Right forelimb (tissue), 1 donor: ENCODE data around the gene ANKRD40CL.

Source experiments
- DNase-seq: peaks from one replicate; pipeline ENCODE4 v3.0.0-alpha.2; 2018

Gene ANKRD40CL

DNA sequence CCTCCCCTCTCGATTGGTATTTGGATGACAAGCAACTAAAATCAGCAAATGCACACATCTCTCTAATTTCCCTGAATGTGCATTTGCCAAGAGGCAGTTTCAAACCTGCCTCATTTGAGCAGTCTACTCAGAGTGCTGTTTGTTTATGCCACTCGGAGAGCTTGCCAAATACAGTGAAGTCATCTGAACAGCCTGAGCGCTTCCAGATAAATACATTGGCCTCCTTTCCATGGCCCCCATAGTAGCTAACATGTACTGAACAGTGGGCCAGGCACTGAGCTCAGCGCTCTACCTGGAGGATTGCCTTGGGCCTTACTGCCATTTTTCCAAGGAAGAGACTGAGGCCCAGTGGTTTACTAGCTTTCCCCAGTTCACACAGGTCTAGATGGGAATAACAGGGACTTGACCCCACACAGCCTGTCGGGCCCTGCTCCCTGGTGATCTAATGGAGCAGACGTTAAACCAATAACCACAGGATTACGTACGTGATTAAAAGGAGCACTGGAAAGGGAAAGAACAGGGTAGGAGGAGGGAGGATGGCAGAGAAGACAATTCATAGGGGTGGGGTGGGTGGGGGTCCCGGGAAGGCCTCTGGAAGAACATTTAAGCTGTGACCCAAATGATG is 18.7 kb upstream of the ANKRD40CL start:
- no peak for DNase-seq

DNA sequence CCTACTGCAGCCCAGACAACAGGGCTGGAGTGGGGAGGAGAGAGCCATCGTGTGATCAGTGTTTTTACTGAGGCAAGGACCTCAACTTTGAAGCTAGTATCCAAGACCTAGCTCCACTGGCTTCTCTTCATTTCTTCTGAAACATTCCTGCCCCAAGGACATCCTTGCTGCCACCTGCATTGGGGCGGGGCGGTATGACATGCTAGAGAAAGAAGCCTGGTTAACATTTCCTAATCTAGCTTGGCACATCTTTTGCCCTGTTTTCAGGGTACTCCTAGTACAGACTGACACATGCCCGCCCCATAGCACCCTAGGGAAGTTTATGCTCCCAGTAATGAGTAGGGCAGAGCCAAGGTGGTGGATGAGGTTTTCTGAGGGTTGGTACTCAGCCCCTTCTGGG is 17.8 kb upstream of the ANKRD40CL start:
- no peak for DNase-seq

DNA sequence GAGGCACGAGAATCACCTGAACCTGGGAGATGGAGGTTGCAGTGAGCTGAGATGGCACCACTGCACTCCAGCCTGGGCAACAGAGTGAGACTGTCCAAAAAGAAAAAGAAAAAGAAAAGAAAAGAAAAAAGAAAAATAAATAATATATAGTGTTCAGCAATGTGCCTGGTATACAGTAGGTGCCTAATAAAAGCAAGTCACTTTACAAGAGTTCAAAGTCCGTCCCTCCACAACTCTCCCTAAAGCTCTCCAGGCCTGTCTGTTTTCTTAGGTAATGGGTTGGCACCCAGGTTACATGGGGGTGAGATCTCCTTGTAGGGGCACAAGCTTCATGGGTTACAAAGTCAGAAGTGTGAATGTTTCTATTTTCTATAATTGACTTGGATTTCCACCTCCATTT is 16.6 kb upstream of the ANKRD40CL start:
- no peak for DNase-seq

DNA sequence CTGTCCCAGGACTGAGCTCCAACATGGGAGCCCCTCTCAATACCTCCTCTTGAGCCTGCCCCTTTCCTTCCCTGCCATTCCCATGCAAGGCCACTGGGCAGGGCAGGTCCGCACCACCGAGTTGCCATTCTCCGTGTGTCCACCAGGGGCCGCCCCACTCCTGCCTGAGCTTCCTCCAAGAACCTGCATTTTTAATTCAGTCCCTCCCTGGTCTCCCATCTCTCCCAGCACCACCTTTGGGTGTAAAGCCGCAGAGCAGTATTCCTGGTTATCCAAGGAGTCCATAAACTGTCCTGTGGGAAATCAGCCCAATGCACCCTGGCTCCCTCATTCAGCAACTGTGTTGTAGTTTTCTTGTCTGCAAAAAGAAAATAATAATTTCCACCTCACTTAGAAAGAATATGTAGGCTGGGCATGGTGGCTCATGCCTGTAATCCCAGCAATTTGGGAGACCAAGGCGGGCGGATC is 15.9 kb upstream of the ANKRD40CL start:
- DNase-seq, result peak; percentile 94

DNA sequence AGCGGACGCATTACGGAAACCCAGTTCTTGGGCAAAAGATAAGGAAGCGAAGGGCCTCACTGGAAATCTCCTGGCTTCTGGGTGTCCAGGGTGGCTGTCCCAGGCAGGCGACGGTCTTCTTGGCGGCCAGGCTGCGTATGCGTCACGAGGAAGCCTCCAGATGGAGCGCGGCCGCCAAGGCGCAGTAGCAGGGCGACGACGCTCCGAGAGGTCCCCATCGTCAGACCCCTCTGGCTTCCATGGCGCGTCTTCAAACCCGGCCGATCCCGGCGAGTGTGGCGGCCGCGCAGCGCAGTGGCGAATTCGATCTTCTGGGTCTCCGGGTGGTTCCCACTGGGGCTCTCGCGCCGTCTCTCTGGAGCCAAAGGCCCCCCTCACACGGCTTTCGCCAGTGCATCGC is 13.8 kb upstream of the ANKRD40CL start:
- DNase-seq, result no peak

DNA sequence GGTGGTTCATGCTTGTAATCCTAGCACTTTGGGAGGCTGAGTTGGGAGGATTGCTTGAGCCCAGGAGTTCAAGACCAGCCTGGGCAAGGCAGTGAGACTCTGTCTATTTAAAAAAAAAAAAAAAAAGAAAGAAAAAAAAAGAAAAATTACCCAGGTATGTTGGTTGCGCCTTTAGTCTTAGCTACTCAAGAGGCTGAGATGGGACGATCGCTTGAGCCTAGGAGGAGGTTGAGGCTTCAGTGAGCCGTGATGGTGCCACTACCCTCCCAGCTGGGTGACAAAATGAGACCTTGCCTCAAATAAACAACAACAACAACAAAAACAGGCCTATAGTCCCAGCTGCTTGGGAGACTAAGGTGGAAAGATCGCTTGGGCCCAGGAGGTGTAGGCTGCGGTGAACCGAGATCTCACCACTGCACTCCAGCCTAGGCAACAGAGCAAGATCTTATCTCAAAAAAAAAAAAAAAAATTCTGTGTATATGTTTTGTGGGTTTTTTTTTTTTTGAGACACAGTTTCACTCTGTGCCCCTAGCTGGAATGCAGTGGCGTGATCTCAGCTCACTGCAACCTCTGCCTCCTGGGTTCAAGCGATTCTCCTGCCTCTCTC is 12.5 kb upstream of the ANKRD40CL start:
- no peak for DNase-seq

DNA sequence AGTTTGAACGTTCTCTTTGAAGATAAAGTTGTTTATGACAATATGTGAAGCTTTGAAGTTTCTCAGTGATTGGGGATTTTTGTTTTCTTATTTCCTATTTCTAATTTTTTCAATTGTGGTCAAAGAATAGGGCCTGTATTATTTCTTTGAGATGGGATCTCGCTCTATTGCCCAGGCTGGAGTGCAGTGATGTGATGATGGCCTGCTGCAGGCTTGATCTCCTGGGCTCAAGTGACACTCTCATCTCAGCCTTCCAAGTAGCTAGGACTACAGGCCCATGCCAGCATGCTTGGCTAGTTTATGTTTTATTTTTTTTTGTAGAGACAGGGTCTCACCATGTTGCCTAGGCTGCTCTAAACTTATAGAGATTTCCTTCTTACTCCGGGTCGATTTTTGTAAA is 11.7 kb upstream of the ANKRD40CL start:
- DNase-seq, result no peak

DNA sequence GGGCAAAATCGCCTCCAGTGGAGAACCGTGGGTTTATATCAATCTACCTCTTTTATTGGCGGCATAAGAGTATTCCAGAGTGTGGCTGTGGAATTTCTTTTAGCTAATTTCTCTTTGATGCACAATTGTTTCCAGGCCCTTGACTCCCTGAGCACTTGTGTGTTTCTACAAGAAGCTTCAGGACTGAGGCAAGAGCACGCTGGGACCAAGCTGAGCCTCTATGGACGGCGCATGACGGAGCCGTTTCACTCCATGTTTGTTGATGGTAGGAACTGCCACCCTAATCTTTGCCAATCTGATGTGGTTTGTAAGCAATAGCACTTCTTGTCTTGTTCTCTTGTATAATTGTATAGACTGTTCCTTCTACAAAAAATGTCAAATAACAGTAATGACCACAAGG is 11.2 kb upstream of the ANKRD40CL start:
- DNase-seq, result no peak

DNA sequence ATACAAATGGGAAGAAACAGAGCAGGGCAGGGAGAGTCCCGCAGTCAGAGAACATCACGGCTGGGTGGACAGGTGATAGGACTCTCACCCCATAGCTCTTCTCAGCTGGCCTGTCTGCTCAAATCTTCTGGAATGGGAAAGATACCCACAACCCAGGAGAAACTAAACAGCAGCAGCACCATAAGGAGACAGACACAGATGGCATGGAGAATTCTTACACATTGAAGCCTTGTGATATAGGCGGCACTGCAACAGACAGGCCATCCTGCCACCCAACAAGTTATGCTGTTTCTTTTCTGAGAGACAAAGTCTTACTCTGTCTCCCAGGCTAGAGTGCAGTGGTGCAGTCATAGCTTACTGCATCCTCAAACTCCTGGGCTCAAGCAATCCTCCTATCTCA is 8.6 kb upstream of the ANKRD40CL start:
- no peak for DNase-seq

DNA sequence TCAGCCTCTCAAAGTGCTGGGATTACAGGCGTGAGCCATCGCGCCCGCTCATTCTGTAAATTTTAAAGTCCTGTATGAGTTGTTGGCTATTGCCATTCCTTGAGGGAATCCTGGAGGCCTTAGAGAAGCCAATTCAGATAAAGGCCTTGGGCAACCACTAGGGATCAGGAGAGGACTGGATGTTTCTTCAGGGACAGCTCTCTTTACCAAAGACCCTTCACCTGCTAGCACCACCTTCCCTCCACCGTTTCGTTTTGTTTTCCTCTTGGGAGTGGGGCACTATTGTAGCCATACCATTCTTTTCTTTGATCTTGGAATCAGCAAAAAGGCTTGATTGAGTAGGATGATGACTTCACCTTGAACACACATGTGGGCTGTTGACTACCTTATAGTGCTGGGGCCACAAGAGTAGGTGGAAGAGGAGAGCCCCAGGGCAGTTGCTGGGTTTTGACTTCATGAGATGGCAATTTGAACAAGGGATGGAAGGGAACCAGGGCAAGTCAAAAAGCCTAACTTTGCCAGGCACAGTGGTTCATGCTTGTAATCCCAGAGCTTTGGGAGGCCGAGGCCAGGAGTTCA is 7.0 kb upstream of the ANKRD40CL start:
- no peak for DNase-seq

DNA sequence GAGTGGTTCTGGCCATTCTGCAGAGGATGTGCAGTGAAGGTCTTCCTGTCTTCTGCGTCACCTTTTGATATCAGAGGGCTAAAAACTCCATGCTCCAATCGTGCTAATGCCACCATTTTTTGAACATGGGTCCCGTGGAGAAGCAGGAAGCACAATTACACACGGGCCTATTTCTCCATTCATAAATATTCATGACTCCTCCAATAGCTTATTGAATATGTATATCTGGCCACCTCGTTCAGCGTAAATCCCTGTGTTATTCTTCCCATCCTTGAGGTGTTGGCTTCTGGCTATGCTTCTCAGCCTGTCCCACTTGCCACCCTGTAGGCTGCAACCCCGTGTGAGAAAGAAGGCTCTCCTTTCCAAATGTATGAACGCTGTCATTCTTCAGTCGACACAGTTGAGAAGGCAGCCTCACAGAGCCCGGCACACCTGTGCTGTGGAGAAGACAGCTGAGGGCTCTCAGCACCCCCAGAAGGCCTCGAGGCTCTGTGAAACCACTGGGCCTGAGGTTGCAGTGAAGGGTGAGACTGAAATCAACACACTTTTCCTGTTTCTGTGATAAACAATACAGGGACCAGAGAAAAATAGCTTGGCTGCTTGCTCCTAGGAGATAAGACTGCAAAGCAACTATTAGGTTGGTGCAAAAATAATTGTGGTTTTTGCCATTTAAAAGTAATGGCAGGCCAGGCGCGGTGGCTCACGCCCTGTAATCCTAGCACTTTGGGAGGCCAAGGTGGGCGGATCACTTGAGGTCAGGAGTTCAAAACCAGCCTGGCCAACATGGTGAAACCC is 4.9 kb upstream of the ANKRD40CL start:
- no peak for DNase-seq

DNA sequence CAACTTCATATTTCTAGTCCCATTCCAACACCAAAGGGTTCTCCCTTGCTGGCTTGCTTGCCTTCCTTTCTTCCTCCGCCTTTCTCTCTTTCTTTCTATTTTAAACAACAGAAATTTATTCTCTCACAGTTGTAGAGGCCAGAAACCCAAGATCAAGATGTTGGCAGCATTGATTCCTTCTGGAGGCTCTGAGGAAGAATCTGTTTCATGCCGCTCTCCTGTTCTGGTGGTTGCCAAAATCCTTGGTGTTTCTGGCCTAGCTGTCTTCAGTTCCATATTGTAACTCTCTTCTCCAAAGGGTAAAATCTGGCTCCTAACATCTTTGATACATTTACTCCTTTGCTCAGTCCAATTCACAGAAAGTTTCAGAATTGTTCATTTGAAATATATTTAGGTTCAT is 3.0 kb upstream of the ANKRD40CL start:
- DNase-seq, result no peak

DNA sequence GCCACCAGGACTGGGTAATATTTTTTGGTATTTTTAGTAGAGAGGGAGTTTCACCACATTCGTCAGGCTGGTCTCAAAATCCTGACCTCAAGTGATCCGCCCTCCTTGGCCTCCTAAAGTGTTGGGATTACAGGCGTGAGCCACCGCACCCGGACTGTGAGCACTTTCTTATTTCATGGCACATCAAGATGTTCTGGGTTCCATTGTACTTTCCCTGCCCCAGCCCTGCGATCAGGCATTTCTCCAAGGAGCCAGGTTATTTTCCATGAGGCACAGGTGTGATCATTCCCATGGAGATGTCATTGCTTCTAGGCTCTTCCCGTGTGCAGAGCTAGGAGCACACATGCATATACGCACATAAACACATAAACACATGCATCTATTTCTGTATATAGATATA is 2.6 kb upstream of the ANKRD40CL start:
- DNase-seq, result no peak

DNA sequence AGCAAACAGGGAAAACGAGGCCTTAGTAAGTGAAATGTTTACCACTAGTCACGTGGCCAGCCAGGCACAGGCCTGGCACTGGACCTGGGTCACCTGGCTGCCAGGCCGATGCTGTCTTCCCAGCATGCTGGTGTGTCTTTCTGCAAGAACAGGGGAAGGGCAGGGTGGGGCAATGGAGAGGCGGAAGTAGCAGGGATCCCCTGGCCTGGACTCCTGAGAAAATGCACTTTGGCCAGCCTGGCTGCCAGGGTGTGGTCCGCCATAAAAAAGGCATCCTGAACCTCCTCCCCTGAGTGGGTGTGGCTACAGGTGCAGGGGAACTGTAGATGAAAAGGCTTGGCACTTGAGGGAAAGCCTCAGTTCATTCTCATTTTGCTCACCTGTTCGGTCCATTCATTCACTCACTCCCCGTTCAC is 1.0 kb upstream of the ANKRD40CL start:
- DNase-seq, result no peak

DNA sequence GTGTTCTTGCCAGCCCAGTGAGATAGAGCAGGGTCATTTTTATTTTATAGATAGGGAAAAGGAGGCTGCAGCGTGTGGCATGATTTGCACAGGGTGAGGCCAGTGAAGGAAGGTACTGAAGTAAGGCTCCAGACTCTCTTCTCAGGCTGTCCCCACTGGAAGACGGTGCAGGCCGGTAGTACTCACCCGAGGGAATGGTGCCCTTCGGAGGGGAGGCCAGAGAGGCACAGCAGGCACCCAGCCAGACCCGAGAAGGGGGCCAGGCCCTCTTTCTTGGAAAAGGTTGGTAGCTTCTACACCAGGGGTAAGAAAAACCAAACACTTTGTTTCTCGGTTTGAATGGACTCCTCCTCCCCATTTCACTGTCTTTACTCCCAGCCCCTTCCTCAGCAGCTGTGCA is 288 bp downstream of the ANKRD40CL start:
- no peak for DNase-seq

DNA sequence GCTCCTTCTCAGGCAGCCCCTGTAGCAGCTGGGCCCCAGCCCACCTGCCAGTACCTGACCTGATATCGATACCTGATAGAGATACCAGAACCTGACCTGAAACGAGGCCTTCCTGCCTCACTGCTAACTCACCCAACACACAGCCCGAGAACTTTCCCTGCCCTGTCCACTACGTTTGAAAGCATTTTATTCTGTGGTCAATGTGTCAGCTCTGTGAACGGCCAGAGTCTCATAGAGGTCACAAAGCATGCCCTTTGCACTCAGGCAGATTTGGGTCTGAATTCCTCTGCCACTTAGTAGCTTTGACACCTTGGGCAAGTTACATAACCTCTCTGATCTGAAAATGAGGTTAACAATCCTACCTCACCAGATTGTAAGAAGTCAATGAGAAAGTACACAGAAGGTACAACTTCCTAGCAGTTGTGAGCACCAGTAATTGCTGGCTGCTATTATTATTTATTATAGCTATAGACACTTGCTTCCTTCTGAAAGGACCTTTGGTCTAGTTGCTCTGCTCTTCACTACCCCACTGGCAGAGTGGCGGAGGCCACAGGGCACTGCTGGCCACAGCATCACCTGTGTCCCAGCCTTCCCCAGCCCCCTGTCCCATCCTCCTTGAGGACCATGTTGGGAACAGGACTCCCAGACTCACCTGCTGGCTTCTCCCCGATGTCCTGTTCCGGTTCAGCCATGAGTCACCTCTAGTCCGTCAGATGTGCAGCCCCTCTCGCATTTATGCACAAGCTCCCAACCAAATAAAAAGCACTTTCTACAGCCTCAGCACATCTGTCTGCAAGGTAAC is 895 bp downstream of the ANKRD40CL start:
- DNase-seq, result no peak

DNA sequence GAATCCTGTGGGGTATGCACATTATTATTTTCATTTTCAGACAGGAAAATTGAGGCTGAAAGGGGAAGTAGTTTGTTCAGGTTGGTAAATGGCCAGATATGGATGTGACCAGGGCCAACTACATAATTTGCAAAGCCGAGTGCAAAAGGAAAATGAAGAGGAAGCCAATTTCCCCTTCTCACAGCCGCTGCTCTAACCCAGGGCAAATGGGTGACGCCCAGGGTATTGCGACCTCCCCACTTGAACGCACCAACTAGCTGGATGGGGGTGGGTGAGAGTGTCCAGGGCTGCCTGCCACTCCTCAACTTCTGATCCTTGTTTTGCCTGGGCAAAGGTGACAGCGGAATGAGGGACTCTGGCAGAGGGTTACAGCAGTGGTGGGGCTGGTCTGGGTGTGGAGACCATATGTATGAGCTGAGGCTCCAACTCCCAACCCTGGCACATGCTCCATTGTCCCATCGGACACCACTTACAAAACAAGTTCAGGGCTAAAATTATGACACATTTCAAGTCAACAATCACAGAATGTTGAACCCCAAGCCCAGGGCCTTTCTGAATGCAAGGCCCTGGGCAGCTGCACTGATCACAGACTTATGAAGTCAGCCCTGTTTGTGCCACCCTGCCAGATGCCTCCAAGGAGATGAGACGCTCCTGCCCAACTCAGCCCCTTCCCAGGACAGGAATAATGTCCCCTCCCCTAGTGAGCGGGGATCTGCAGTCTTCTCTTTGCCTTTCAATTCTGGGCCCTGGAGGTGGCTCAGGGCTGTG is 1.7 kb downstream of the ANKRD40CL start:
- DNase-seq, result no peak

DNA sequence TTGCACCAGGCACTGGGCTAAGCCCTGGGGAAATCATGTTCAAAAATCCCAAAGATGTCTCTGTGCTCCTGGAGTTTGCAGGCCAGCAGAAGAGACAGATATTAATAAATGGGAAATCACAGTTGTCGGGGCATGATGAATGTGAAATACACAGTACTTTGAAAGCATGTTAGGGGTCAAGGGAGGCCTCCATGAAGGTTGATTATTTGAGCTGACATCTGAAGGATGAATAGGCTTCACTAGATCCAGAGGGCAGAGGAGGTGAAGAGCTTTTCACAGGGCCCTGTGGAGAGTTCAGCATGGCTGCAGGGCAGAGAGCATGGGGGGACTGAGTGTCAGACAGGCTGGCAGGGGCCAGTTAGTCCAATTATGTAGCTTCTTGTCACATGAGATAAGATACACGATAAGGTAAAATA is 2.6 kb downstream of the ANKRD40CL start:
- no peak for DNase-seq

DNA sequence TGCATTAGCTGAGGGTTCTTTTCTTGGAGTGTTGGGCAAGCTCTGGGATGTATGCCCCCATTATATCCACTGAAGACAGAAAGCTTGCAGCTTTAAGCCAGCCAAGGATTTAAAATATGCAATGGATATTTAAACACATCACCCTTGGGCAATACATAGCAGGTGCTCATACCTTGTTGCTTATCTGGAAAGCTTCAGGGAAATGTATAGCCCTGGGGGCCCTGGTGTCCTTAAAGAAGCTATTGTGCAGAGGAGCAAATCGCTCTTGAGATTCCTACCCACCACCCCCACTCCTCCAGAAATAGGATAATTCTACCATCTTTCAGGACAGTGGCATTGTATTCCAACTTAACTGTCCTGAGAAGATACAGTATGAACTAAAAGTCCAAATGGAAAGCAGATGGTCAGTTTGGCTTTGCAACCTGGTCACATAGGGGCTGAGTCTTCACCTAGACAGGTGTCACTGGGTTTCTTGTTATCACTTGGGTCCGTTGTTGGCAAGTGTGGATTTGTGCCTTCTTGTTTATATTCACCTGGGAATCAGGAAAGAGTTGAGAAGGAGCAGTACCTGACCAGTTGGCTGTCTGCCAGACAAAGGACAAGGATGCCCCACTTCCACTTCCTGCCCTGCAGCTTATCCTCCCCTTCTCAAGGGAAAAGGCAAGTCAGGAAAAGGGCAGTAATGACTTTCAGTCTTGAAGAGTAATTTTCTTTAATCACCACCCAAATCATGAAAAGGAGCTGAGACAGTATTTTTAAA is 3.4 kb downstream of the ANKRD40CL start:
- no peak for DNase-seq

DNA sequence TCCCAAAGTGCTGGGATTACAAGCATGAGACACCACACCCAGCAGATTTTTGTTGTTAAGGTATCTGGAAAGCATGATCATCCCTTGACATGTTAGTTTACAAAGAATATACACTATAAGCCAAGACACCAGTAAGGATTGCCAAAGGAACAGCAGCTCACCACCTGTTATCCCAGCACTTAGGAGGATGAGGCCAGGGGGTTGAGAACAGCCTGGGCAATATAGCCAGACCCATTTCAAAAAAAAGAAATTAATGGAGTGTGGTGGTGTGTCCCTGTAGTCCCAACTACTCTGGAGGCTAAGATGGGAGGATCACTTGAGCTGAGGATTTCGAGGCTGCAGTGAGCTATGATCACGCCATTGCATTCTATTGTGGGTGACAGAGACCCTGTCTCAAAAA is 5.1 kb downstream of the ANKRD40CL start:
- no peak for DNase-seq

DNA sequence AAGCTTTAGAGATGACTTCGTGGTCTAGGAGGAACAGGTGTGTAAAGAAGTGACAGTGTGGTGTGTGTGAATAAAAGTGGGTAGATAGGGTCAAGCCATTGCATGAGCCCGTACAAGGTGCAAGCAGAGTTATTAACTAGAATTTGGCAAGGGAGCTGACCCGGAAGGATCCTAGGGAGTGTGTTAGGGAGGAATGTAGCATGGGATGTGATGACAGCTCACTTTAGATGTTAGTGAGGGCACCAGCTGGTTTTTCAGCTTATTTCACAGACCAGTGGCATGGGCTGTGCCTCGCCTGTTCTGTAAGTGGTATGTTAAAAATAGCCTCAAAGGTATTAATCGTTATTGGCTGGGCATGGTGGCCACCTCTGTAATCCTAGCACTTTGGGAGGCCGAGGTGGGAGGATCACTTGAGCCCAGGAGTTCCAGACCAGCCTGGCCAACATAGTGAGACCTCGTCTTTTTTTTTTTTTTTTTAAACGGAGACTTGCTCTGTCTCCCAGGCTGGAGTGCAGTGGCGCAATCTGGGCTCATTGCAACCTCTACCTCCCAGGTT is 8.3 kb downstream of the ANKRD40CL start:
- no peak for DNase-seq
